Measurements from ENCODE around the gene CDH26.
A peak's percentile ranks its signal among the peaks of the same experiment; 100 is the strongest.

The CDH26 gene

GRCh38 chr20:59925359-59925758 is 32.9 kb upstream of the CDH26 start:
- H3K4me3 Mint-ChIP-seq, result no peak overlapping the region
- TF ChIP-seq, protein P1, sequence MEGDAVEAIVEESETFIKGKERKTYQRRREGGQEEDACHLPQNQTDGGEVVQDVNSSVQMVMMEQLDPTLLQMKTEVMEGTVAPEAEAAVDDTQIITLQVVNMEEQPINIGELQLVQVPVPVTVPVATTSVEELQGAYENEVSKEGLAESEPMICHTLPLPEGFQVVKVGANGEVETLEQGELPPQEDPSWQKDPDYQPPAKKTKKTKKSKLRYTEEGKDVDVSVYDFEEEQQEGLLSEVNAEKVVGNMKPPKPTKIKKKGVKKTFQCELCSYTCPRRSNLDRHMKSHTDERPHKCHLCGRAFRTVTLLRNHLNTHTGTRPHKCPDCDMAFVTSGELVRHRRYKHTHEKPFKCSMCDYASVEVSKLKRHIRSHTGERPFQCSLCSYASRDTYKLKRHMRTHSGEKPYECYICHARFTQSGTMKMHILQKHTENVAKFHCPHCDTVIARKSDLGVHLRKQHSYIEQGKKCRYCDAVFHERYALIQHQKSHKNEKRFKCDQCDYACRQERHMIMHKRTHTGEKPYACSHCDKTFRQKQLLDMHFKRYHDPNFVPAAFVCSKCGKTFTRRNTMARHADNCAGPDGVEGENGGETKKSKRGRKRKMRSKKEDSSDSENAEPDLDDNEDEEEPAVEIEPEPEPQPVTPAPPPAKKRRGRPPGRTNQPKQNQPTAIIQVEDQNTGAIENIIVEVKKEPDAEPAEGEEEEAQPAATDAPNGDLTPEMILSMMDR (IDR thresholded peaks at IDR 0.05), result no peak
- no peak overlapping the region for H3K27ac Mint-ChIP-seq
- H3K4me1 Mint-ChIP-seq, result peaks cover 9% of the 10 kb centered on the region
- no peaks in the 10 kb centered on the region for H3K36me3 Mint-ChIP-seq (ENCODE audit: low read depth)
- no peaks in the 10 kb centered on the region for H3K9me3 Mint-ChIP-seq
- DNase-seq, result no peak
- H3K27me3 Mint-ChIP-seq (ENCODE audit: low read depth, poor library complexity), result peaks cover 11% of the 10 kb centered on the region

DNA sequence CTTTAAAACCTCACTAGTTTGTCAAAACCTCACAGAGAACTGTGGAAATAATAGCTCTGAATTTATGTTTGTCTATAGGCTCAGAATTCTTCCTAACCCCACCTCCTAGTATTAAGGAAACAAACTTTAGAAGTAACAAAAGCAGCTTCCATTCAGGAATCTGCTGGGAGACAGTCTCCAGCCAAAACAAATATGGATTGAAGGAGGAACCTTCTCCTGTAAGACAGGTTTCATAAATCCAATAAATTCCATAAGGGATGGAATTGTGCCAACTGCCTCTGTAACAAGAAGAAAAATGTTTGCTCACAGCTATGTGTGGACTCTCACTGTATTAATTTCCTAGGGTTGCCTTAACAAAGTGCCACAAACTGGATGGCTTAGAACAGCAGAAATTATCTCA is 32.3 kb upstream of the CDH26 start:
- no peak overlapping the region for H3K27ac Mint-ChIP-seq
- peaks cover 12% of the 10 kb centered on the region for H3K27me3 Mint-ChIP-seq (ENCODE audit: low read depth, poor library complexity)
- H3K9me3 Mint-ChIP-seq, result no peaks in the 10 kb centered on the region
- peaks cover 9% of the 10 kb centered on the region for H3K4me1 Mint-ChIP-seq
- H3K4me3 Mint-ChIP-seq, result no peak overlapping the region
- TF ChIP-seq, protein P1 (IDR thresholded peaks at IDR 0.05), result no peak
- no peak for DNase-seq
- H3K36me3 Mint-ChIP-seq (ENCODE audit: low read depth), result no peaks in the 10 kb centered on the region

DNA sequence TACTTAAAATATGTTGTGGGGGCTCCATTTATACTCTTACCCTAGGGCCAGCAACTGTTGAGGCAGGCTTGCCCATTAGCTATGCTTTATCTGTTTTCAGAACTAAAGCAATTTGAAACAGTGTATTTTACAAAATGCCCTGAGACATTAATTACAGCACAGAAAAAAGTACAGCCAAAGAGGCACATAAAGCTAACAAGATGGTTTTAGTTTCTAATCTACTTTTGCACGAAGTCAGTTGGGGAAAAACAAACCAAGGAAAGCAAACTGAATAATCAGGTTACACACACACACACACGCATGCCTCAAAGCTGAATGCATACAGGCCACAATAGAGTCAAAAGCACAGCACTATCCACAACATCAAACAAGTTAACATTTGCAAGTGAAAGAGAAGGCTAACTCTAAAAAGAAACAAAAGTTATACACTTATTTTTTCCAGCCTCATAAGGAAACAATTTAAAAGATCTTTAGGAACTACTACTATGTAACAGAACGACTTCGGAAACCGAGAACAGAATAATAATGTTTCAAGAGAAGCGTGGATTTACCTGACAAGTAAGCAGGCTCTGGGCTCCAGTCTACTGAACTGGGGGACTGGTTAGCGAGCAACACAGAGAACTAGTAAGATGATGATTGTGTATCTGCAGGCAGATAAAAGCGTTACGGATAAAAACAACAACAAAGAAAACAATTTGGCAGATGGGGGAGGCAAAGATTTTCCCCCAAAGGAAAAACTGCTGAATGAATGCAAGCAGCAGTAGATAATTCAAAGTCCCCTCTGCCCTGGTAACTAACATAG is 26.5 kb upstream of the CDH26 start:
- peak overlapping the region; percentile 61 for H3K4me3 Mint-ChIP-seq
- TF ChIP-seq, protein P1 (IDR thresholded peaks at IDR 0.05), result no peak
- H3K27ac Mint-ChIP-seq, result peak overlapping the region; percentile 47
- H3K9me3 Mint-ChIP-seq, result no peaks in the 10 kb centered on the region
- peaks cover 6% of the 10 kb centered on the region for H3K36me3 Mint-ChIP-seq (ENCODE audit: low read depth)
- peaks cover 21% of the 10 kb centered on the region for H3K27me3 Mint-ChIP-seq (ENCODE audit: low read depth, poor library complexity)
- DNase-seq, result no peak
- peaks cover 13% of the 10 kb centered on the region for H3K4me1 Mint-ChIP-seq

DNA sequence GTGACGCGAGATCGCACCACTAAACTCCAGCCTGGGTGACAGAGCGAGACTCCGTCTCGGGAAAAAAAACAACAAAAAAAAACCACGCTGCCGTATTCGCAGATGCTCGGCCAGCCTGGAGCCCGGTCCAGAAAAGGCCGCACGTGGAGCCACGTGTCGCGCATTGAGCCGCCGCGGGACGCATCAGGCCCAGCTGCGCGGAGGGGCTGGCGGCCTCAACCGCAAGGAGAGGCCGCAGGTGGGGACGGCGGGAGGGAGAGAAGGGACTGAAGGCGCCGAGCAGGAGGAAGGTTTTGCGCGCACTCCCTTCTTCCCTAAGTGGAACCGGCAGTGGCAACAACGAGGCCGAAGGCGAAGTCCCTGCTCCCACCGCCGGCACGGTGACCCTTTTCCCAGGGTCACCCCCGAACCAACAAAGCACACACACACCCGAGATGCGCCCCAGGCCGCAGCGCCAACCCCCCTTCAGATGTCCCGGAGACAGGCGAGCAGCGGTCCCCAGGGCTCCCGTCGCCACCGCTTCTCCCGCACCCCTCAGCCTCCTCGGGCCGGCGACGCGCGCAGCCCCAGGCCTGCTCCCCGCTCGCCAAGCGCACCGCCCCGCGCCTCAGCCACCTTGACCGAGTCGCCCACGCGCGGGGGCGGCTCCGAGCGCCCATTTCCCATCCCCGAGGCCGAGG is 25.5 kb upstream of the CDH26 start:
- TF ChIP-seq, protein P1 (IDR thresholded peaks at IDR 0.05), result no peak
- no peak overlapping the region for H3K27ac Mint-ChIP-seq
- no peak overlapping the region for H3K4me3 Mint-ChIP-seq
- peaks cover 22% of the 10 kb centered on the region for H3K4me1 Mint-ChIP-seq
- H3K9me3 Mint-ChIP-seq, result no peaks in the 10 kb centered on the region
- no peak for DNase-seq
- H3K36me3 Mint-ChIP-seq (ENCODE audit: low read depth), result peaks cover 6% of the 10 kb centered on the region
- H3K27me3 Mint-ChIP-seq (ENCODE audit: low read depth, poor library complexity), result peaks cover 25% of the 10 kb centered on the region

DNA sequence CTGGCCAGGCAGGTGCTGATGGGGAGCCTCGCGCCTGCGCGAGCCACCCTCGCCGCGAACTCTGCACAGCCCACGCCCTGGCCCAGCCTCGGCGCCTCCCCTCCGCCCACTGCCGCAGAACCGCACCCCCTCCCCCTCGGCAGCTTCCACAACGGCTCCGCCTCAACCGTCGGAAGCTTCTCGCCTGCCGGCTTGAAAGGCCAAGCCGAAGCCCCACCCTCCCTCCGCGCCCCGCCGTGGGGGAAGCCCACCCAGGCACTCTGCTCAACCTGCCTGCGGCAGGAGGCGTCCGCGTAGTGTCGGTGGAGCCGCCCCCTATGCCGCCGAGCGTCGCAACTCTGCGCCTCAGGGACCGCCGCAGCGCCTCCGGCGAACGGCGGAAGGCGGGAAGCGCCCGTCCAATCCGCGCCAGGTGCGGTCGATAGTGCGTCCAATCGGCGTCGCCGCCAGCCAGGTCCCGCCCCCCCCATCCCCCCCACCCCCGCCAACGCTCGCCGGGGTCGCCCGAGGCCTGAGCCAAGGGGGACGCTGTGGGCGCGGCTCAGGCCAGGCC is 24.9 kb upstream of the CDH26 start, which contains the start of gene SYCP2:
SYCP2 (minus strand) TSS at position 342 of the 553 bp plus-strand sequence. CDS start 11,224 bp downstream, outside the sequence.
- TF ChIP-seq, protein P1 (IDR thresholded peaks at IDR 0.05), result no peak
- H3K4me3 Mint-ChIP-seq, result peak within 1 kb of the TSS; percentile 78
- no peak within 1 kb of the TSS for H3K27ac Mint-ChIP-seq
- H3K36me3 Mint-ChIP-seq (ENCODE audit: low read depth), result peaks cover 9% of the 10 kb centered on the region
- DNase-seq, result peak; percentile 9
- no peaks in the 10 kb centered on the region for H3K9me3 Mint-ChIP-seq
- H3K4me1 Mint-ChIP-seq, result peaks cover 29% of the 10 kb centered on the region
- peaks cover 30% of the 10 kb centered on the region for H3K27me3 Mint-ChIP-seq (ENCODE audit: low read depth, poor library complexity)
